ENCODE measurements around the gene MTHFR. TPM values are rescaled to one million over a fixed set of nuclear protein-coding genes. Genes with fewer than 3 reads are reported as not detected.

Gene MTHFR
- total RNA-seq, 2 donors from 2014 or later: 30.3 to 81.4 TPM

DNA sequence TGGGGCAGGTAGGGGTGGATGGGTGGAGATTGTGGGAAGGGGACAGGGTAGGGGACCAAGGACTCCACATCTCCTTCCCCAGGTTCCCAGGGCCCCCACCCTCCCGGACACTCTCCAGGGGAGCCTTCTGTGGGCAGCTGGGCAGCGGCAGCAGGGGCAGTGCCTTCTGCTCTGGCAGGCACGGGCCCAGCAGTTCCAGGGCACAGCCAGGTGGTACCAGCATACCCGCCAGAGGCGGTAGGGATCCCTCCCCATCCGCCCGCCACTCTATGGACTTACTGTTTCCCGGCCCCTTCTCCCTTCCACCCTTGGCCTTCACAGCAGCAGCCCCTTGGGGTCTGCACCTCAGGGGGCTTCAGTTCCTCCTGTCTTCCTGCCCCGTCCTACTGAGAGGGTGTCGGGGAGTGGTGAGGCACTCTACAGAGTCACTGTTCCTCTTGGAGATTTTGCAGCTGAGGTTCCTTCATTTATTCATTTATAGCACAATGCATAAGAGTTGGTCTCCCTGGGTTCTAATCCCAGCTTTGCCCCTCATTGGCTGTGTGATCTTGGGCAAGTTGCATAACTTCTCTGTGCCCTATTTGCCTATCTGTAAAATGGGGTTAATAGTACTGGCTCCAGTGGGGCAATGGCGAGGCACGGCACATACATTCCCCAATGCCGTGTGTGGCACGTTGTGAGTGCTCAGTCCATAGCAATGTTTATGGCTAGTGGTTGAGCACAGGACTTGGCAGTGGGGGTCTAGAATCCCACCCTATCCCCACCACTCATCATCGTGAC lies 26.7 kb downstream of the MTHFR start:
- TF ChIP-seq, protein P1, sequence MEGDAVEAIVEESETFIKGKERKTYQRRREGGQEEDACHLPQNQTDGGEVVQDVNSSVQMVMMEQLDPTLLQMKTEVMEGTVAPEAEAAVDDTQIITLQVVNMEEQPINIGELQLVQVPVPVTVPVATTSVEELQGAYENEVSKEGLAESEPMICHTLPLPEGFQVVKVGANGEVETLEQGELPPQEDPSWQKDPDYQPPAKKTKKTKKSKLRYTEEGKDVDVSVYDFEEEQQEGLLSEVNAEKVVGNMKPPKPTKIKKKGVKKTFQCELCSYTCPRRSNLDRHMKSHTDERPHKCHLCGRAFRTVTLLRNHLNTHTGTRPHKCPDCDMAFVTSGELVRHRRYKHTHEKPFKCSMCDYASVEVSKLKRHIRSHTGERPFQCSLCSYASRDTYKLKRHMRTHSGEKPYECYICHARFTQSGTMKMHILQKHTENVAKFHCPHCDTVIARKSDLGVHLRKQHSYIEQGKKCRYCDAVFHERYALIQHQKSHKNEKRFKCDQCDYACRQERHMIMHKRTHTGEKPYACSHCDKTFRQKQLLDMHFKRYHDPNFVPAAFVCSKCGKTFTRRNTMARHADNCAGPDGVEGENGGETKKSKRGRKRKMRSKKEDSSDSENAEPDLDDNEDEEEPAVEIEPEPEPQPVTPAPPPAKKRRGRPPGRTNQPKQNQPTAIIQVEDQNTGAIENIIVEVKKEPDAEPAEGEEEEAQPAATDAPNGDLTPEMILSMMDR (IDR thresholded peaks at IDR 0.05): no peak
- no peak for DNase-seq (ENCODE audit: low spot score)
- no peaks in the 10 kb centered on the region for H3K36me3 ChIP-seq
- H3K4me3 ChIP-seq: no peak overlapping the region
- no peaks in the 10 kb centered on the region for H3K27me3 ChIP-seq (replicated peaks; ENCODE audit: insufficient read depth)
- H3K4me1 ChIP-seq (ENCODE audit: control insufficient read depth in 1 of 2, low read depth in 2 of 2): no peaks in the 10 kb centered on the region
- ATAC-seq (ENCODE audit: insufficient number of reproducible peaks, low FRiP score, low read depth): no peak
- H3K9me3 ChIP-seq: no peaks in the 10 kb centered on the region
- H3K27ac ChIP-seq: no peak overlapping the region

DNA sequence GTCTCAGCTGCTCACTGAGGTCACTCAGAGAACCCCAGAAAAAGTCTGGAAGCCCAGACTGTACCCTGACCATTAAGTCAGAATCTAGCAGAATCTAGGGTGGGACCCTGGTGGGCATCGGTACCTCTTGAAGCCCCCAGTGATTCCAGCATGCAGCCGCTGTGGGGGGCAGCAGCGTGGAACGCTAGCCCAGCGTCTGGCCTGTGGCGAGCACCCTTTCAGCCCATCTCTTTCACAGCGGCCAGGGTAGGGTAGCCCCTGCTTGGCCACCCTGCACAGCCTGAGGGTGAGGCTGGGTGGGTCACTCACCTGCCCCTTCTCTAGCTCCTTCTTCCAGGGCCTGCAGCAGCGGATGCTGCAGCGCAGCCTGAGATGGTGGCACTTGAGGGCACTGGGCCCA lies 27.4 kb downstream of the MTHFR start:
- H3K4me3 ChIP-seq: no peak overlapping the region
- H3K4me1 ChIP-seq (ENCODE audit: control insufficient read depth in 1 of 2, low read depth in 2 of 2): no peaks in the 10 kb centered on the region
- no peak for ATAC-seq (ENCODE audit: insufficient number of reproducible peaks, low FRiP score, low read depth)
- H3K9me3 ChIP-seq: no peaks in the 10 kb centered on the region
- no peaks in the 10 kb centered on the region for H3K27me3 ChIP-seq (replicated peaks; ENCODE audit: insufficient read depth)
- no peaks in the 10 kb centered on the region for H3K36me3 ChIP-seq
- TF ChIP-seq, protein P1 (IDR thresholded peaks at IDR 0.05): no peak
- H3K27ac ChIP-seq: no peak overlapping the region
- DNase-seq (ENCODE audit: low spot score): no peak

DNA sequence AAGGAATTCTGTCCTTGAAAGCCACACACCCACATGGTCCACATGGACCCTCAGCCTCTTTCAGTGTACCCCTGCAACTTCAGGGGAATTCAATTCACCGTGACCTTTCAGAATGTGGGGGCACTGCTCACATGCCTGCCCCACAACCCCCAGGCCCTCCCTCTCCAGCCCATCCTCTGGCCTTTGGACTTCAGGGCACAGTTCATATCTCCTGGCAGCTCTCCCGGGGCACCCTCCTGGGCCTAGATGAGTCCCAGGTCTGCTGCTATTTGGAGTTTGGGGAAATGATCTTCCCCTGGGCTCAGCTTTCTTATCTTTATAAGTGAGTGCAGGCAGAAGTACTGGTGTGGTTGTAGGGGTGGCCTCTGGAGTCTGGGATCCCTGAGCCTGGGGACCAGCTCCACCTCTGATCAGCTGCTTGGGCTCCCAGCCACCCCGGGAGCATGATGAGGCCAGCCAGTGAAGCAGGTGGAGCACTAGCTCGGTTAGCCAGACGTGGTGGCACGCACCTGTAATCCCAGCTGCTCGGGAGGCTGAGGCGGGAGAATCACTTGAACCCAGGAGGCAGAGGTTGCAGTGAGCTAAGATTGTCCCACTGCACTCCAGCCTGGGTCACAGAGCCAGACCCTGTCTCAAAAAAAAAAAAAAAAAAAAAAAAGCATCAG lies 28.0 kb downstream of the MTHFR start:
- no peak for ATAC-seq (ENCODE audit: insufficient number of reproducible peaks, low FRiP score, low read depth)
- no peak for DNase-seq (ENCODE audit: low spot score)
- TF ChIP-seq, protein P1 (IDR thresholded peaks at IDR 0.05): no peak

DNA sequence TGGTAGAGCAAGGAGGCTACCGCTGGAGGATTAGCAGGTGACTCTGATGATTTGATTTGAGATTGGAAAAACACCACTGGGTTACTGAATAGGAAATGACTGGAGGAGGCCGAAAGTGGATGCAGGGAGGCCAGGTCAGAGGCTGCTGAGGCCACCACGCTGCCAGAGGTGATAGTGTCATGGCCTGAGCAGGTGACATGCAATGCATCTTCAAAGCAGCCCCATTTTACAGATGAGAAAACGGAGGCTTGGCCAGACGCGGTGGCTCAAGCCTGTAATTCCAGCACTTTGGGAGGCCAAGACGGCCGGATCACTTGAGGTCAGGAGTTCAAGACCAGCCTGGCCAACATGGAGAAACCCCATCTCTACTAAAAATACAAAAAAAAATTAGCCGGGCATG lies 31.0 kb downstream of the MTHFR start:
- no peak overlapping the region for H3K27ac ChIP-seq
- H3K4me1 ChIP-seq (ENCODE audit: control insufficient read depth in 1 of 2, low read depth in 2 of 2): no peaks in the 10 kb centered on the region
- H3K27me3 ChIP-seq (replicated peaks; ENCODE audit: insufficient read depth): no peaks in the 10 kb centered on the region
- H3K4me3 ChIP-seq: no peak overlapping the region
- DNase-seq (ENCODE audit: low spot score) (no peak), ATAC-seq (ENCODE audit: insufficient number of reproducible peaks, low FRiP score, low read depth) (no peak)
- no peaks in the 10 kb centered on the region for H3K36me3 ChIP-seq
- TF ChIP-seq, protein P1 (IDR thresholded peaks at IDR 0.05): no peak
- no peaks in the 10 kb centered on the region for H3K9me3 ChIP-seq

More for the DNA sequence above, 28.0 kb downstream of the MTHFR start:
- no peaks in the 10 kb centered on the region for H3K27me3 ChIP-seq (replicated peaks; ENCODE audit: insufficient read depth)
- H3K4me3 ChIP-seq: no peak overlapping the region
- no peaks in the 10 kb centered on the region for H3K4me1 ChIP-seq (ENCODE audit: control insufficient read depth in 1 of 2, low read depth in 2 of 2)
- no peaks in the 10 kb centered on the region for H3K9me3 ChIP-seq
- H3K36me3 ChIP-seq: no peaks in the 10 kb centered on the region
- no peak overlapping the region for H3K27ac ChIP-seq

DNA sequence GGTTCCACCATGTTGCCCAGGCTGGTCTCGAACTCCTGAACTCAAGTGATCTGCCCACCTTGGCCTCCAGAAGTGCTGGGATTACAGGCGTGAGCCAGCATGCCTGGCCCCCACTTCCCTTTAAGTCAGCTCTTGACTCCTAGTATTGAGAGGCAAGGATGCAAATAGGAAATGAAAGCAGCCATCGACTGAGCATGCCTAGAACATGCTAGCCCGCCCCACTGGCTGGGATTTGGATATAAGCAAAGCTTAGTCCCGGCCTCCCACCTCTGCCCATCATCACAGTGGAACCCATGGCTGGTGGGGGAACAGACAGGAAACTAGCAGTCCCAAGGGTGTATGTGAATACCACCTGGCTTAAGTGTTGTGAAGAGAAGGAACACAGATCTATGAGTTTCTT lies 33.3 kb downstream of the MTHFR start:
- DNase-seq (ENCODE audit: low spot score) (no peak), ATAC-seq (ENCODE audit: insufficient number of reproducible peaks, low FRiP score, low read depth) (no peak)
- Histone ChIP-seq H3K36me3 (no peaks in the 10 kb centered on the region), H3K9me3 (no peaks in the 10 kb centered on the region), H3K4me3 (no peak overlapping the region), H3K27me3 (replicated peaks; ENCODE audit: insufficient read depth) (no peaks in the 10 kb centered on the region), H3K27ac (no peak overlapping the region), H3K4me1 (ENCODE audit: control insufficient read depth in 1 of 2, low read depth in 2 of 2) (no peaks in the 10 kb centered on the region)
- TF ChIP-seq, protein P1 (IDR thresholded peaks at IDR 0.05): no peak

All from thoracic aorta (tissue), 2 donors.